HG03159 (cell line): Measurements from ENCODE around the gene ACOT11.

Source experiments
- ATAC-seq: cut with Tn5 transposase; IDR thresholded peaks from one replicate; pipeline ENCODE4 v1.9.1; 2021; ENCODE audit warnings: mild to moderate bottlenecking, moderate library complexity; ENCODE audit not compliant: unreplicated experiment

ACOT11 gene

GRCh38 chr1:54640863-54641836, 93.1 kb downstream of the ACOT11 start, which contains the start of gene MROH7:
Gene MROH7, plus strand, starts transcription at chr1:54641786. Its CDS starts 11,141 bp downstream, at chr1:54652927.
- no peak for ATAC-seq

DNA sequence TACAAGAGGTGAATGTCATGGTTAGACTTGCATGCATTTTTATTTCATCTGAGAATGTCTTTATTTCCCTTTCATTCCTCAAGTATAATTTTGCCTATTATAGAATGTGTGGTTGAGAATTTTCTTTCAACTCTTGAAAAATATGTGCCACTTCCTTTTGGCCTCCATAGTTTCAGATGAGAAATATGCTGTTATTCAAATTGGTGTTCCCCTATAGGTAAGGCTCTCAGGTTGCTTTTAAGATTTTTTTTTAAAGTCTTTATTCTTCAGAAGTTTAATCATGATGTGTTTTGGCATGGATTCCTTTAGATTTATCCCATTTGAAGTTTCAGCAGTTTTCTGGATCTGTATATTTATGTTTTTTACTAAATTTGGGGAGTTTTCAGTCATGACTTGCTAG, 95.7 kb downstream of the ACOT11 start:
- ATAC-seq, result no peak

- ATAC-seq, result no peak
These were observed 98.0 kb downstream of the ACOT11 start for GRCh38 chr1:54645806-54646676.

DNA sequence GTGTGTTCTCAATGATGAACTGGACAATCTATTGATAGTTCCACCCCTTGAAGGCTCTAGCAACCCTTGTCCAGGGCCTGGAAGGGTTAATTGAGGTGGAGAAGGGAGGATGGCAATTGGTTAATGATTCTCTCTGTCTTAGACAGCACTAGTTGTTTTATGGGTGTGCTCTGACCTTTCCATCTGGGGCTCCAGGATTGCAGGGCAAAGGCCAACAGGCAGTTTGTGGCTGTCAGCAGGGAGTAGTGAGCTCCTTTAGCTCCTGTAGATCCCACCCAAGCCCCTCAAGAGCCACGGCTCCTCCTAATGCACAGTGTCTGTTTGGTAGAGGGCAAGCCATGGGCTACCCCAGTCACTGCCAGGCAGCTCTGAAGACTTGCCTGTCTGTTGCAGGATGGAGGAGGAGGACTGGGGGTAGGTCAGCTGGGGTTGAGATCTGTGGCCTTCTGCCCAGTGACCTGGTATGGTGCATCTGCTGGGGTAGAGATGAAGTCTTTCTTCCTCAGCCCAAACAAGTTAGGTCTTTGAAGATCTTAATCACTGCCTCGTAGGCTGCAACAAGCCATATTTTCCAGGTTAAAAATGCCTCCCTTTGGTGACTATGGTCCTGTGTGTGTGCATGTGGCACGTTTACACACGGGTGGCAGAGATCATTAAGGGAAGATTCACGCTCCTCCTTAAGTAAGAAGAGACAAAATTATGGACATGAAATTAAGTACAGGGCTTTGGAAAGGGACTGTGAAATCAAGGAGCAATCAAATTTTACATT, 101.3 kb downstream of the ACOT11 start:
- ATAC-seq, result no peak

DNA sequence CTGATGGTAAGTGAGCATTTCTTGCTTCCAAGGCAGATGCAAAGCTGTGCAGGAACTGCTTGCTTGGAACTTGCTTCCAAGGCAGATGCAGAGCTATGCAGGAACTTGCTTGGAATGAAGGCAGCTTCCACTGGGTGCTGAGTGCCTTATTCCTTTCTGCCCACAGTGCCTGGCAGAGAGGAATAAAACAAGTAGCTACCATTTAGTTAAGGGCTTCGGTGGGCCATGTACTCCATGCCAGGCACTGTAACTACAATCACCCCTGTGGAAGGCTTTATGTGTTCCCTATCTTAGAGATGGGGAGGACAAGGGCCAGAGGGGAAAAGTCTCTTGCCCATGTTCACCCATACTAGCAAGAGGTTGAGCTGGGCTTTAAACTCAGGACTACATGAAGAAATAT, 101.9 kb downstream of the ACOT11 start:
- no peak for ATAC-seq

GRCh38 chr1:54650417-54650816, 102.4 kb downstream of the ACOT11 start:
- no peak for ATAC-seq

DNA sequence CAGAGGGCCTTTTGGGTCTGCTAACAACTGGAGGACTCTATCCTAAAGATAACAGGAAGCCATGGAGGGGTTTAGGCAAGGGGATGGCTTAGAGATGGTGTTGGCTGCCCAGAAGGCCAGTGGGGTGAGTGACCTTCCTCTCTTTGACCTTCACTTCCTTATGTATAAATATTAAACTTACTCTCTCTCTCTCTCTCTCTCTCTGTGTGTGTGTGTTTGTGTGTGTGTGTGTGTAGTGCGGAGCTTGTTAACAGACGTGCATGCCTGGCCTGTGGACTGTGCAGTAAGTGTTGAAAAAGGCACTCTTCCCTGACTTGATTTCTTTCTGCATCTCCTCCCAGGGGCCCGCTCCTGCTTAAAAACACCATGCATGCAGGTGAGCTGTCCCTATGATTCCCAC, 103.6 kb downstream of the ACOT11 start:
- no peak for ATAC-seq

DNA sequence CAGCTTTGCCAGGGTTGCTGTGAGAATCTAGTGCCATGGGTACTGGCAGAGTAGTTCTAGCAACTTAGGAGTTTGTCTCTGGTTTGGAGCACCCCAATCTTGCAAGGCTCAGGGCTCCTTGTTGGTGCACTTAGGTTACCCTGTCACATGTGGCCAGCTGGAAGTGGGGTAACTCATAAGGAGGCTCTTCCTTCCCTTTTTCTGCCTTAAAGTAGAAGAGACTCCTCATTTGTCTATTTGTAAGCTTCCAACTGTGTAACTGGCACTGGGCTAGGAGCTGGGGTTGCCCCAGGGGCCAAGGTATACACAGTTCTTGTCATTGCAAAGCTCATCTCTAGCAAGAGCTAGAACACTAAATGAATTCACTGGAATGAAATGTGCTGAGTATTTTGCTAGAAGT, 104.1 kb downstream of the ACOT11 start:
- ATAC-seq, result no peak

DNA sequence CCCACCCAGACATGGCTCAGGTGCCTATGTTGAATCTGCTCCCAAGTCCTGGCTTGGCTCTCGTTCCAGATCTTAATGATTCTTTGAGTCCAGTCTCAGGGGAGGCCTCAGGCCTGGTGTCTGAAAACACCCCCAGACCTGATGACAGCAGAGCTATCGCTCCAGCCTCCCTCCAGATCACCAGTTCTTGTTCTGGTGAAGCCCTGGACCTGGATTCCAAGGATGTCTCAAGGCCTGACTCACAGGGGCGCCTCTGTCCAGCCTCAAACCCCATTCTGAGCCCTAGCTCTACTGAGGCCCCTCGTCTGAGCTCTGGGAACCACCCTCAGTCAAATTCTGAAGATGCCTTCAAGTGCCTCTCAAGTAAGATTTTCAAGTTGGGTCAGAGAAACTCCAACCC, 105.0 kb downstream of the ACOT11 start:
- no peak for ATAC-seq

DNA sequence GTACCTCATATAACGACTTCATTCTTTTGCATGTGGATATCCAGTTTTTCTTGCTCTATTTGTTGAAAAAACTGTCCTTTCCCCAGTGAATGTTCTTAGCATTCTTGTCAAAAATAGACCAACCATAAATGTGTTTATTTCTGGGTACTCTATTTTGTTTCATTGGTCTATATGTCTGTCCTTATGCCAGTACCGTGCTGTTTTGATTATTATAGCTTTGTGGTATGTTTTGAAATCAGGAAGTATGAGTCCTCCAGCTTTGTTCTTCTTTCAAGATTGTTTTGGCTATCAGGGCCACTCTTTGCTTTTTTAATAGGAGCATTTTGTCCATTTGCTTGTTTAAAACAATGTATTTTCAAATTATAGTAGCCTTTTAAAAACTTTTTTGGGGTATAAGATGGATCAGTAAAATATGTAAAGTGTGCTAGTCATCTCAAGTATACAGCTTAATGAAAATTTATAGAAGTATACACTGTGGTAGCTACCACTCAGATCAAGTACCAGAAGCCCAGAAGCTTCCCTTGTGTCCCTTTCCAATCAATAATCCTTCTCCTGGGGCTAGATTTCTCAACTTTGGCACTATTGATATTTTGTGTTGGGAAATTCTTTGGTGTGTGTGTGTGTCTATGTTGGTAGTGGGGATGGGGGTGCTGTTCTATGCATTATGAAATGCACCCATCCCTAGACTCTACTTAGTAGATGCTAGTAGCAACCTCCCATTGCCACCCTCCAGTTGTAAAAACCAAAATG, 110.3 kb downstream of the ACOT11 start:
- ATAC-seq, result no peak
